ENCODE results near the gene NHERF1.

The NHERF1 gene

DNA sequence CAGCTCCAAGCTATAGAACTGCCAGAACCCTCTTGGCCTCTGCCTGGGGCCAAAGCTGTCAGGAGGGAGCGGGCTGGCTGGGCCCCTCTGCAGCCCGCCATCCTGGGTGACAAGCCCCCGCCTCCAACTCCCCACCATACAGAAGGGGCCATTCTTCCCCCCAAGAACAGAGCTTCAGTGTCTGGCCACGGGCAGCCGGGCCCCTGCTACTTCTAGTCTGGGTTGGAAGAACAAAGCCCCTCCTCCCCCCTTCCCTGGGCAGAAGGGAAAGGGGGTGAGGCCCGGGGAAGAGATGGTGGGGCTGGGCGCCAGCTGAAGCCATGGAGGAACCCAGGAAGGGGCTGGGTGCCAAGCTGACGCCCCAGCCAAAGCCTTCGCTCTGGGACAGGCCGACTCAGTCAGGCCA lies 18.7 kb downstream of the NHERF1 start:
- no peak overlapping the region for H2AFZ ChIP-seq (ENCODE audit: low read length)
- H3K79me2 ChIP-seq (ENCODE audit: insufficient read depth, low read length): no peaks in the 10 kb centered on the region
- H3K9ac ChIP-seq (ENCODE audit: low read length): no peak overlapping the region
- no peak overlapping the region for H3K4me3 ChIP-seq (ENCODE audit: low read depth, low read length, poor library complexity, severe bottlenecking)
- TF ChIP-seq, protein P1, sequence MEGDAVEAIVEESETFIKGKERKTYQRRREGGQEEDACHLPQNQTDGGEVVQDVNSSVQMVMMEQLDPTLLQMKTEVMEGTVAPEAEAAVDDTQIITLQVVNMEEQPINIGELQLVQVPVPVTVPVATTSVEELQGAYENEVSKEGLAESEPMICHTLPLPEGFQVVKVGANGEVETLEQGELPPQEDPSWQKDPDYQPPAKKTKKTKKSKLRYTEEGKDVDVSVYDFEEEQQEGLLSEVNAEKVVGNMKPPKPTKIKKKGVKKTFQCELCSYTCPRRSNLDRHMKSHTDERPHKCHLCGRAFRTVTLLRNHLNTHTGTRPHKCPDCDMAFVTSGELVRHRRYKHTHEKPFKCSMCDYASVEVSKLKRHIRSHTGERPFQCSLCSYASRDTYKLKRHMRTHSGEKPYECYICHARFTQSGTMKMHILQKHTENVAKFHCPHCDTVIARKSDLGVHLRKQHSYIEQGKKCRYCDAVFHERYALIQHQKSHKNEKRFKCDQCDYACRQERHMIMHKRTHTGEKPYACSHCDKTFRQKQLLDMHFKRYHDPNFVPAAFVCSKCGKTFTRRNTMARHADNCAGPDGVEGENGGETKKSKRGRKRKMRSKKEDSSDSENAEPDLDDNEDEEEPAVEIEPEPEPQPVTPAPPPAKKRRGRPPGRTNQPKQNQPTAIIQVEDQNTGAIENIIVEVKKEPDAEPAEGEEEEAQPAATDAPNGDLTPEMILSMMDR (IDR thresholded peaks at IDR 0.05; ENCODE audit: low read length): no peak
- TF ChIP-seq EZH2 (IDR thresholded peaks at IDR 0.05; ENCODE audit: borderline replicate concordance, low read length): no peak
- H3K9me2 ChIP-seq (ENCODE audit: low read depth, low read length): no peaks in the 10 kb centered on the region
- H3F3A ChIP-seq (ENCODE audit: insufficient read depth, low read length): no peaks in the 10 kb centered on the region
- no peaks in the 10 kb centered on the region for H3K9me3 ChIP-seq (ENCODE audit: low read length)
- no peak overlapping the region for H3K4me2 ChIP-seq (ENCODE audit: low read length)
- H3K27me3 ChIP-seq (ENCODE audit: insufficient read depth, low read length): no peaks in the 10 kb centered on the region
- peaks cover 34% of the 10 kb centered on the region for H3K36me3 ChIP-seq (ENCODE audit: insufficient read depth, low read length)
- H3K4me1 ChIP-seq (ENCODE audit: insufficient read depth, low read length, severe bottlenecking): no peaks in the 10 kb centered on the region
- H3K27ac ChIP-seq (ENCODE audit: low read depth, low read length, poor library complexity, severe bottlenecking): no peak overlapping the region
- no peaks in the 10 kb centered on the region for H4K20me1 ChIP-seq (ENCODE audit: insufficient read depth, low read length)

DNA sequence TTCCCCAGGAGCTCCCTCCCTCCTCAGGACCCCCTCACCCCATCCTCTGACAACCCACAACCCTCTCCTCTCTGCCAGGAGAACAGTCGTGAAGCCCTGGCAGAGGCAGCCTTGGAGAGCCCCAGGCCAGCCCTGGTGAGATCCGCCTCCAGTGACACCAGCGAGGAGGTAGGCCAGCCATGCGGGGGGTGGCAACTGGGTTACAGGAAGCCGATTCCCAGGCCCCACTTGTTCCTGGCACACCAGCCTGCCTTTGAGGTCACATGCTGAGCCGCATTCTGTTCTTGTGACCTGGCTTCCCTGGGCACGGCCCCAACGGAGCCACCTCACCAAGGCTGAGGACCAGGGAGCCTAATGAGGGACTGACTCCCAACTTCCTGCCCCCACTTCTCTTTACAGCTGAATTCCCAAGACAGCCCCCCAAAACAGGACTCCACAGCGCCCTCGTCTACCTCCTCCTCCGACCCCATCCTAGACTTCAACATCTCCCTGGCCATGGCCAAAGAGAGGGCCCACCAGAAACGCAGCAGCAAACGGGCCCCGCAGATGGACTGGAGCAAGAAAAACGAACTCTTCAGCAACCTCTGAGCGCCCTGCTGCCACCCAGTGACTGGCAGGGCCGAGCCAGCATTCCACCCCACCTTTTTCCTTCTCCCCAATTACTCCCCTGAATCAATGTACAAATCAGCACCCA lies 19.8 kb downstream of the NHERF1 start:
- Histone ChIP-seq H3K27ac (ENCODE audit: low read depth, low read length, poor library complexity, severe bottlenecking) (no peak overlapping the region), H4K20me1 (ENCODE audit: insufficient read depth, low read length) (no peaks in the 10 kb centered on the region), H3K4me1 (ENCODE audit: insufficient read depth, low read length, severe bottlenecking) (no peaks in the 10 kb centered on the region), H3K4me2 (ENCODE audit: low read length) (no peak overlapping the region), H3K27me3 (ENCODE audit: insufficient read depth, low read length) (no peaks in the 10 kb centered on the region), H3K9ac (ENCODE audit: low read length) (no peak overlapping the region), H3K4me3 (ENCODE audit: low read depth, low read length, poor library complexity, severe bottlenecking) (no peak overlapping the region), H3K9me2 (ENCODE audit: low read depth, low read length) (no peaks in the 10 kb centered on the region), H3K9me3 (ENCODE audit: low read length) (no peaks in the 10 kb centered on the region), H3K36me3 (ENCODE audit: insufficient read depth, low read length) (peaks cover 45% of the 10 kb centered on the region), H3K79me2 (ENCODE audit: insufficient read depth, low read length) (no peaks in the 10 kb centered on the region), H2AFZ (ENCODE audit: low read length) (no peak overlapping the region), H3F3A (ENCODE audit: insufficient read depth, low read length) (no peaks in the 10 kb centered on the region)
- TF ChIP-seq EZH2 (IDR thresholded peaks at IDR 0.05; ENCODE audit: borderline replicate concordance, low read length): no peak
- TF ChIP-seq, protein P1 (IDR thresholded peaks at IDR 0.05; ENCODE audit: low read length): no peak

DNA sequence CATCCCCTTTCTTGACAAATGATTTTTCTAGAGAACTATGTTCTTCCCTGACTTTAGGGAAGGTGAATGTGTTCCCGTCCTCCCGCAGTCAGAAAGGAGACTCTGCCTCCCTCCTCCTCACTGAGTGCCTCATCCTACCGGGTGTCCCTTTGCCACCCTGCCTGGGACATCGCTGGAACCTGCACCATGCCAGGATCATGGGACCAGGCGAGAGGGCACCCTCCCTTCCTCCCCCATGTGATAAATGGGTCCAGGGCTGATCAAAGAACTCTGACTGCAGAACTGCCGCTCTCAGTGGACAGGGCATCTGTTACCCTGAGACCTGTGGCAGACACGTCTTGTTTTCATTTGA lies 20.3 kb downstream of the NHERF1 start:
- Histone ChIP-seq H3K27ac (ENCODE audit: low read depth, low read length, poor library complexity, severe bottlenecking) (no peak overlapping the region), H3K9me2 (ENCODE audit: low read depth, low read length) (no peaks in the 10 kb centered on the region), H3K4me2 (ENCODE audit: low read length) (no peak overlapping the region), H3K36me3 (ENCODE audit: insufficient read depth, low read length) (peaks cover 50% of the 10 kb centered on the region), H3K9ac (ENCODE audit: low read length) (no peak overlapping the region), H3F3A (ENCODE audit: insufficient read depth, low read length) (no peaks in the 10 kb centered on the region), H3K4me3 (ENCODE audit: low read depth, low read length, poor library complexity, severe bottlenecking) (no peak overlapping the region), H4K20me1 (ENCODE audit: insufficient read depth, low read length) (no peaks in the 10 kb centered on the region), H2AFZ (ENCODE audit: low read length) (no peak overlapping the region), H3K27me3 (ENCODE audit: insufficient read depth, low read length) (no peaks in the 10 kb centered on the region), H3K4me1 (ENCODE audit: insufficient read depth, low read length, severe bottlenecking) (no peaks in the 10 kb centered on the region), H3K79me2 (ENCODE audit: insufficient read depth, low read length) (no peaks in the 10 kb centered on the region), H3K9me3 (ENCODE audit: low read length) (no peaks in the 10 kb centered on the region)
- TF ChIP-seq, protein P1 (IDR thresholded peaks at IDR 0.05; ENCODE audit: low read length): no peak
- TF ChIP-seq EZH2 (IDR thresholded peaks at IDR 0.05; ENCODE audit: borderline replicate concordance, low read length): no peak

Measured in OCI-LY1 (cell line).